ENCODE data around the gene CLK1. TPM values are rescaled to one million over a fixed set of nuclear protein-coding genes. Genes with fewer than 3 reads are reported as not detected.

CLK1 gene
- total and polyA plus RNA-seq, 9 of the 15 experiments (the other 6 are each of a cell fraction or from before 2014, with no cell fraction given): 29.3 to 99.2 (median 47.0) TPM

DNA sequence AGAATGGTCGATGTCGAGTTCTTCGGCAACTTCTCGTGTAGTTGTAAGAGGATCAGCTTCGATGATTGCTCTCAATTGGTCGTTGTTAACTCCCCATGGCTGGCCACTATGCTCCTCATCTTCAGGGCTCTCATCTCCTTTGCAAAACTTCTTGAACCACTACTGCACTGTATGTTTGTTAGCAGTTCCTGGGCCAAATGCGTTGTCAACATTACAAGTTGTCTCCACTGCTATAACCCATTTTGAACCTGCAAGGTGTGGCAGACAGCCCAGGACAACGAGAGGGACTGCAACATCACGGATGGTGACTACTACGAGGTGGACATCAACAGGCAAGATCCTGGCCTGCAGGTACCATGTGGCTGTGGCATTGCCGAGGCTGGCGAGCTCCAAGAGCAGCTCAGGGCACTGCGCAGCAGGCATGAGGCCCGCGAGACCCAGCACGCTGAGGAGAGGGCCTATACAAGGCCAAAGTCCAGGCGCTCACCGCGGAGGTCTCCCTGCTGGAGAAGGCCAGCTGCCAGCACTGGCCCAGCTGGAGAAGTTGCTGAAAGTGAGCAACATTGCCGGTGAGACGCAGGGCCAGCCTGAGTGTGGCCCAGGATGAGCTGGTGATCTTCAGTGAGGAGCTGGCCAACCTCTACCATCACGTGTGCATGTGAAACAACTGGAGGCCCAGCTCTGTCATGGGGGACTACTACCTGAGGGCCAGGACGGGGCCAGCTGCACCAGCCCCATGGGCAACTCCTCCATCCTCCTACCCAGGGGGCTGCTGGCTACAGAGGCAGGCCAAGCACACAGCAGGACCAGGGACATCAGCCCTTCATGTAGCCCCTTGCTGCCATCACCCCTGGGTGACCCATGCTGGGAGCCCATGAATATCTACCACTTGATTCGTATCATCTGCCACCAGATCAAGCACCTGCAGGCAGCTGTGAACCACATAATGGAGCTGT lies 20.2 kb downstream of the CLK1 start (continued):
- TF ChIP-seq, protein P1, sequence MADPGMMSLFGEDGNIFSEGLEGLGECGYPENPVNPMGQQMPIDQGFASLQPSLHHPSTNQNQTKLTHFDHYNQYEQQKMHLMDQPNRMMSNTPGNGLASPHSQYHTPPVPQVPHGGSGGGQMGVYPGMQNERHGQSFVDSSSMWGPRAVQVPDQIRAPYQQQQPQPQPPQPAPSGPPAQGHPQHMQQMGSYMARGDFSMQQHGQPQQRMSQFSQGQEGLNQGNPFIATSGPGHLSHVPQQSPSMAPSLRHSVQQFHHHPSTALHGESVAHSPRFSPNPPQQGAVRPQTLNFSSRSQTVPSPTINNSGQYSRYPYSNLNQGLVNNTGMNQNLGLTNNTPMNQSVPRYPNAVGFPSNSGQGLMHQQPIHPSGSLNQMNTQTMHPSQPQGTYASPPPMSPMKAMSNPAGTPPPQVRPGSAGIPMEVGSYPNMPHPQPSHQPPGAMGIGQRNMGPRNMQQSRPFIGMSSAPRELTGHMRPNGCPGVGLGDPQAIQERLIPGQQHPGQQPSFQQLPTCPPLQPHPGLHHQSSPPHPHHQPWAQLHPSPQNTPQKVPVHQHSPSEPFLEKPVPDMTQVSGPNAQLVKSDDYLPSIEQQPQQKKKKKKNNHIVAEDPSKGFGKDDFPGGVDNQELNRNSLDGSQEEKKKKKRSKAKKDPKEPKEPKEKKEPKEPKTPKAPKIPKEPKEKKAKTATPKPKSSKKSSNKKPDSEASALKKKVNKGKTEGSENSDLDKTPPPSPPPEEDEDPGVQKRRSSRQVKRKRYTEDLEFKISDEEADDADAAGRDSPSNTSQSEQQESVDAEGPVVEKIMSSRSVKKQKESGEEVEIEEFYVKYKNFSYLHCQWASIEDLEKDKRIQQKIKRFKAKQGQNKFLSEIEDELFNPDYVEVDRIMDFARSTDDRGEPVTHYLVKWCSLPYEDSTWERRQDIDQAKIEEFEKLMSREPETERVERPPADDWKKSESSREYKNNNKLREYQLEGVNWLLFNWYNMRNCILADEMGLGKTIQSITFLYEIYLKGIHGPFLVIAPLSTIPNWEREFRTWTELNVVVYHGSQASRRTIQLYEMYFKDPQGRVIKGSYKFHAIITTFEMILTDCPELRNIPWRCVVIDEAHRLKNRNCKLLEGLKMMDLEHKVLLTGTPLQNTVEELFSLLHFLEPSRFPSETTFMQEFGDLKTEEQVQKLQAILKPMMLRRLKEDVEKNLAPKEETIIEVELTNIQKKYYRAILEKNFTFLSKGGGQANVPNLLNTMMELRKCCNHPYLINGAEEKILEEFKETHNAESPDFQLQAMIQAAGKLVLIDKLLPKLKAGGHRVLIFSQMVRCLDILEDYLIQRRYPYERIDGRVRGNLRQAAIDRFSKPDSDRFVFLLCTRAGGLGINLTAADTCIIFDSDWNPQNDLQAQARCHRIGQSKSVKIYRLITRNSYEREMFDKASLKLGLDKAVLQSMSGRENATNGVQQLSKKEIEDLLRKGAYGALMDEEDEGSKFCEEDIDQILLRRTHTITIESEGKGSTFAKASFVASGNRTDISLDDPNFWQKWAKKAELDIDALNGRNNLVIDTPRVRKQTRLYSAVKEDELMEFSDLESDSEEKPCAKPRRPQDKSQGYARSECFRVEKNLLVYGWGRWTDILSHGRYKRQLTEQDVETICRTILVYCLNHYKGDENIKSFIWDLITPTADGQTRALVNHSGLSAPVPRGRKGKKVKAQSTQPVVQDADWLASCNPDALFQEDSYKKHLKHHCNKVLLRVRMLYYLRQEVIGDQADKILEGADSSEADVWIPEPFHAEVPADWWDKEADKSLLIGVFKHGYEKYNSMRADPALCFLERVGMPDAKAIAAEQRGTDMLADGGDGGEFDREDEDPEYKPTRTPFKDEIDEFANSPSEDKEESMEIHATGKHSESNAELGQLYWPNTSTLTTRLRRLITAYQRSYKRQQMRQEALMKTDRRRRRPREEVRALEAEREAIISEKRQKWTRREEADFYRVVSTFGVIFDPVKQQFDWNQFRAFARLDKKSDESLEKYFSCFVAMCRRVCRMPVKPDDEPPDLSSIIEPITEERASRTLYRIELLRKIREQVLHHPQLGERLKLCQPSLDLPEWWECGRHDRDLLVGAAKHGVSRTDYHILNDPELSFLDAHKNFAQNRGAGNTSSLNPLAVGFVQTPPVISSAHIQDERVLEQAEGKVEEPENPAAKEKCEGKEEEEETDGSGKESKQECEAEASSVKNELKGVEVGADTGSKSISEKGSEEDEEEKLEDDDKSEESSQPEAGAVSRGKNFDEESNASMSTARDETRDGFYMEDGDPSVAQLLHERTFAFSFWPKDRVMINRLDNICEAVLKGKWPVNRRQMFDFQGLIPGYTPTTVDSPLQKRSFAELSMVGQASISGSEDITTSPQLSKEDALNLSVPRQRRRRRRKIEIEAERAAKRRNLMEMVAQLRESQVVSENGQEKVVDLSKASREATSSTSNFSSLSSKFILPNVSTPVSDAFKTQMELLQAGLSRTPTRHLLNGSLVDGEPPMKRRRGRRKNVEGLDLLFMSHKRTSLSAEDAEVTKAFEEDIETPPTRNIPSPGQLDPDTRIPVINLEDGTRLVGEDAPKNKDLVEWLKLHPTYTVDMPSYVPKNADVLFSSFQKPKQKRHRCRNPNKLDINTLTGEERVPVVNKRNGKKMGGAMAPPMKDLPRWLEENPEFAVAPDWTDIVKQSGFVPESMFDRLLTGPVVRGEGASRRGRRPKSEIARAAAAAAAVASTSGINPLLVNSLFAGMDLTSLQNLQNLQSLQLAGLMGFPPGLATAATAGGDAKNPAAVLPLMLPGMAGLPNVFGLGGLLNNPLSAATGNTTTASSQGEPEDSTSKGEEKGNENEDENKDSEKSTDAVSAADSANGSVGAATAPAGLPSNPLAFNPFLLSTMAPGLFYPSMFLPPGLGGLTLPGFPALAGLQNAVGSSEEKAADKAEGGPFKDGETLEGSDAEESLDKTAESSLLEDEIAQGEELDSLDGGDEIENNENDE (IDR thresholded peaks at IDR 0.05; ENCODE audit: low read depth, low read length): no peak
- TF ChIP-seq MIER1 (IDR thresholded peaks at IDR 0.05; ENCODE audit: low read depth): no peak
- TF ChIP-seq, protein P2, sequence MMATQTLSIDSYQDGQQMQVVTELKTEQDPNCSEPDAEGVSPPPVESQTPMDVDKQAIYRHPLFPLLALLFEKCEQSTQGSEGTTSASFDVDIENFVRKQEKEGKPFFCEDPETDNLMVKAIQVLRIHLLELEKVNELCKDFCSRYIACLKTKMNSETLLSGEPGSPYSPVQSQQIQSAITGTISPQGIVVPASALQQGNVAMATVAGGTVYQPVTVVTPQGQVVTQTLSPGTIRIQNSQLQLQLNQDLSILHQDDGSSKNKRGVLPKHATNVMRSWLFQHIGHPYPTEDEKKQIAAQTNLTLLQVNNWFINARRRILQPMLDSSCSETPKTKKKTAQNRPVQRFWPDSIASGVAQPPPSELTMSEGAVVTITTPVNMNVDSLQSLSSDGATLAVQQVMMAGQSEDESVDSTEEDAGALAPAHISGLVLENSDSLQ (IDR thresholded peaks at IDR 0.05): no peak
- no peak for TF ChIP-seq ZNF253 (CRISPR knock-in tag; conservative IDR thresholded peaks at IDR 0.05)
- no peak for TF ChIP-seq ZFP30 (CRISPR knock-in tag; IDR thresholded peaks at IDR 0.05; ENCODE audit: borderline replicate concordance)

Measured in K562 (cell line).